Measurements from ENCODE around the gene NGDN. TPM values are rescaled to one million over a fixed set of nuclear protein-coding genes. Genes with fewer than 3 reads are reported as not detected.

The NGDN gene
- total RNA-seq, 1 donor from 2014 or later, result 31.6 TPM

DNA sequence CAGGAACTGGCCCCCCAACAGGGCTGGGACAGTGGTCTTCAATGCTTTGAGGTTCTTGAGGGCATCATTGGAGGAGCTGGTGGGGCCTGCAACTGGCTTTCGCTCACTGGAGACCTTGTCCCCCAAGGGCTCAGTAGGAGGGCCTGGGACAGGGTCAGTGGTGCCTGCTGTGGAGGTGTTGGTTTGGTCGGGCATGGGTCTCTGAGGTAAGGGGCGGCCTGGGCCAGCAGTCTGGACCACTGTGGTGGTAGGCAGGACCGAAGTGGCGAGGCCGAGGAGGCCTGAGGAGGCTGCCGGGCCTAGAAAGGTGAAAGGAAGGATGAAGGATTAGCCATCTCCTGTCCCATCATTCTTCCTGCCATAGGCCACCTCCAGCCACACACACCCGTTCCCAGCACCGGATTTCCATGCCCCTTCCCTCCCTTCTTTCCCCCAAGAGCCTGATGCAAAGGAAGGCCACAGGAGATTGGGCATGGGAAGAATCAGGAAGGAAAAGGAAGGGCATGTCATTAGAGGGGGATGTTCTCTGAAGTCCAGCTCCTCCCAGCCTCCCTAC lies 53.2 kb downstream of the NGDN start:
- no peak for DNase-seq

DNA sequence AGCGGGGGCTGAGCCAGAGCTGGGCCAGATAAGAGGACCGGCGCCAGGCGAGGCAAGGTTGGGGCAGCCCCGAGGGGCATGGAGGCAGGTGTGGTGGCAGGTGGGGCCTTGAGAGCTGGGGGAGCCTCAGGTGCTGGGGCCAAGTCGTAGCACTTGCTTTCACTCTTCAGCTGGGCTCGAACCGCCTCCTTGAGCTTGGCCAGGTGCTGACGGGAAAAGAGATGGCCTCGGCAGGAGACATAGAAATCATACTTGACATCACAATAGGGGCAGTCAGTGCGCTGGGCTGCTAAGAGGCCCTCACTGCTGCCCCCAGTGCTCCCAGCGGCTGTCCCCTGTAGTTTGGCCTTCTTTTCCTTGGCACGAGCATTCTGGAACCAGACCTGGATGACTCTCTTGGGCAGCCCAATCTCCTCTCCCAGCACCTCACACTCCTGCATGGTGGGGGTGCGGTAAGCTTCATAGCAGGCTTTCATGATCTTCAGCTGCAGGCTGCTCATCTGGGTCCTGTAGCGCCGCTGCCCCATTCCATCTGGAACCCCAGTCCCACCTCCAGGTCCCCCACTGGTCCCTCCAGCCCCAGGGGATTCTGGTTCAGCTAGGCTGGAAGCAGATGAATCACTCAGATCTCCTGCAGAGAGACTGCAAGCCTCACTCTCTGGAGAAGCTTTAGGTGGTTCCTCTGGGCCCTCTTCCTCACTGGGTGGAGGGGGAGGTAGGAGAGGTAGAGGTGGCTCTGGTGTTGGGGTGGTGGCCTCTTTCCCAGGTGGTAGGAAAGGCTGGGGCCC lies 53.9 kb downstream of the NGDN start:
- no peak for DNase-seq

DNA sequence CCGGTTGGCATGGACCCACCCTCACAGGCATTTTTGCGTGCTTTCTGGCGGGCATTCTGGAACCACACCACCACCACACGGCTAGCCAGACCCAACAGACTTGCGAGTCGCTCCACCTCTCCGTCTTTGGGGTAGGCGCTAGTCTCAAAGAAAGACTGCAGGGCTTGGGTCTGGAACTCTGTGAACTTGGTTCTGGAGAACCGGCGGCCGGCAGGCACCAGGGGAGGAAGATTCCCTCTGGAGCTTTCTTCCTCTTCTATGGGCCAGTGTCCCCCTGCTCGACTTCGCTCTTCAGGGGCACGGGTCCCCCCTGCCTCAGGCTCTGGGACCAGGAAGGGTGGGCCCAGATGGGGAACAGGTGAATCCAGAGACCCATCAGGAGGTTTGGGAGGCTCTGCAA lies 55.5 kb downstream of the NGDN start:
- no peak for DNase-seq

DNA sequence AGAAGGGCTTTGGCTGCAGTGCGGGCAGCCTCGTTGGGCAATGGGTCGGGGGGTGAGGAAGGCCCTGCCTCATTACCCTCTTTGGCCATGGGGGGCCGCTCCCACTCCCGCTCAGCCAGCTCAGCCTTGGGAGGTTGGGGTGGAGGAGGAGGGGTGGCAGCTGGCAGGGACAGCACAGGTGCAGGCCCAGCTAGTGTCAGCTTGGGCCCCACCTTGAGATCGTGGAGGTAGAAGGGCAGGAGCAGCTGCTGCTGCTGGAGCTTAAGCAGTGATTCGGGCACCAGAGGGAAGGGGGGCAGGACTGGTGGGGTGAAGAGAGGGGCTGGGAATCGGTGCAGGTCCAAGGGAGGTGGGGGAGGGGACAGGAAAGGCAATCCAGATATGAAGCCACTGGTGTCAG lies 56.1 kb downstream of the NGDN start:
- DNase-seq, result peak; percentile 25

Other genes starting within 250 kb of the NGDN start
- not detected for gene RNF212B, start 231.8 kb upstream of the NGDN start, total RNA-seq
- 6.7 TPM for gene HOMEZ, start 183.6 kb upstream of the NGDN start, total RNA-seq
- 12.4 TPM for gene PPP1R3E, start 166.8 kb upstream of the NGDN start, total RNA-seq
- gene BCL2L2, start 162.9 kb upstream of the NGDN start, total RNA-seq, result 24.1 TPM
- 55.6 TPM for gene PABPN1, start 148.2 kb upstream of the NGDN start, total RNA-seq
- gene SLC22A17, start 116.8 kb upstream of the NGDN start, total RNA-seq, result 30.5 TPM
- gene EFS, start 104.5 kb upstream of the NGDN start, total RNA-seq, result 28.2 TPM
- not detected for gene IL25, start 96.9 kb upstream of the NGDN start, total RNA-seq
- gene CMTM5, start 92.7 kb upstream of the NGDN start, total RNA-seq, result 2.3 TPM
- gene MYH6, start 61.4 kb upstream of the NGDN start, total RNA-seq, result 3.3 TPM
- 218 TPM for gene MYH7, start 34.0 kb upstream of the NGDN start, total RNA-seq
- 0.31 TPM for gene ZFHX2, start 82.1 kb downstream of the NGDN start, total RNA-seq
- gene THTPA, start 86.6 kb downstream of the NGDN start, total RNA-seq, result 16.8 TPM
- gene AP1G2, start 98.1 kb downstream of the NGDN start, total RNA-seq, result 34.3 TPM
- 1.1 TPM for gene JPH4, start 109.1 kb downstream of the NGDN start, total RNA-seq
- gene DHRS2, start 166.7 kb downstream of the NGDN start, total RNA-seq, result not detected